Hepatocyte (in vitro differentiated cells): Measurements from ENCODE around the gene LBHD1.

ENCODE experiments used
- CTCF ChIP-seq: fragments of 200-600 bp; sonication (generic); IDR thresholded peaks from 2 replicates; pipeline ENCODE4 v1.5.1; 2016; ENCODE audit warnings: antibody characterized with exemption, mild to moderate bottlenecking; ENCODE audit not compliant: poor library complexity
- EZH2 ChIP-seq: fragments of 200-600 bp; sonication (generic); IDR thresholded peaks from 2 replicates; pipeline ENCODE4 v1.6.1; 2016; ENCODE audit warnings: antibody characterized with exemption, mild to moderate bottlenecking, borderline replicate concordance
- EZH2phosphoT487 ChIP-seq: fragments of 200-600 bp; sonication (generic); IDR thresholded peaks from one replicate; pipeline ENCODE4 v1.6.1; 2018; ENCODE audit warnings: antibody characterized with exemption, mild to moderate bottlenecking, low read depth, moderate library complexity; ENCODE audit not compliant: unreplicated experiment, severe bottlenecking

- TF ChIP-seq EZH2phosphoT487: no peak
- no peak for TF ChIP-seq CTCF
- TF ChIP-seq EZH2: no peak
Observed at GRCh38 chr11:62705880-62706849, 34.1 kb upstream of the LBHD1 start.
